ENCODE data around the gene POTEH.
"Not testable (repeated sequence)": the region's sequence is repeated elsewhere in the genome, so short reads cannot be mapped to it uniquely, and the experiment has no call there.

The POTEH gene

DNA sequence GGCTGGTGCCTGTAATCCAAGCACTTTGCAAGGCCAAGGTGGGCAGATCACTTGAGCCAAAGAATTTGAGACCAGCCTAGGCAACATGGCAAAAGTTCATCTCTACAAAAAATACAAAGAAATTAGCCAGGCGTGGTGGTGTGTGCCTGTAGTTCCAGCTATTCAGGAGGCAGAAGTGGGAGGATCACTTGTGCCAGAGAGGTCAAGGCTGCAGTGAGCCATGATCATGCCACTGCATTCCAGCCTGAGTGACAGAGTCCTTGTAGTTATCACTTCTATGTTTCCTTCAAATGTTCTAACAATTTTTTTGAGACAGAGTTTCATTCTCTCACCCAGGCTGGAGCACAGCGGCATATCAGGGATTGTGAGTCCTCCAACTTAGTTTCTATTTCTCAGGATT lies 36.6 kb upstream of the POTEH start:
- H3K36me3 ChIP-seq (replicated peaks in 1 of 2; ENCODE audit: control insufficient read depth in 2 of 2, insufficient read depth in 2 of 2, low read length in 2 of 2); DNase-seq (ENCODE audit: low spot score); H3K79me1 ChIP-seq (ENCODE audit: low read depth, low read length); H4K8ac ChIP-seq (ENCODE audit: low read depth, low read length); H2BK120ac ChIP-seq (ENCODE audit: low read depth, low read length); H3K14ac ChIP-seq (ENCODE audit: low read length); H3K9me3 ChIP-seq (replicated peaks in 1 of 2; ENCODE audit: control insufficient read depth in 2 of 2, insufficient read depth in 1 of 2, low read depth in 1 of 2, low read length in 2 of 2); H3K4ac ChIP-seq (ENCODE audit: low read length); H3K4me3 ChIP-seq (ENCODE audit: low read length in 2 of 2); H3K4me1 ChIP-seq (ENCODE audit: control insufficient read depth in 2 of 2, insufficient read depth in 1 of 2, low read depth in 1 of 2, low read length in 2 of 2); H2BK5ac ChIP-seq (ENCODE audit: low read length); H2AFZ ChIP-seq (ENCODE audit: low read length); H3K18ac ChIP-seq (ENCODE audit: low read length); H2BK12ac ChIP-seq (ENCODE audit: low read length); H3K4me2 ChIP-seq (ENCODE audit: insufficient read depth, low read length, poor library complexity, severe bottlenecking); H3K23ac ChIP-seq (ENCODE audit: low read depth, low read length, poor library complexity); H3K9ac ChIP-seq (ENCODE audit: low read depth, low read length, poor library complexity); H2AK5ac ChIP-seq (ENCODE audit: low read depth, low read length); H2BK15ac ChIP-seq (ENCODE audit: low read length); H3K27ac ChIP-seq (replicated peaks; ENCODE audit: low read length); H3K27me3 ChIP-seq (ENCODE audit: control insufficient read depth in 3 of 3, insufficient read depth in 3 of 3, low read depth in 1 of 3, low read length in 3 of 3); H4K91ac ChIP-seq (ENCODE audit: low read depth, low read length, poor library complexity): not testable (repeated sequence)
- no CpG with 5 or more reads among the region's 2 CpGs for WGBS, 2 donors (ENCODE audit: extremely low coverage in 2 of 2, insufficient read length in 2 of 2, insufficient replicate concordance in 1 of 2)

DNA sequence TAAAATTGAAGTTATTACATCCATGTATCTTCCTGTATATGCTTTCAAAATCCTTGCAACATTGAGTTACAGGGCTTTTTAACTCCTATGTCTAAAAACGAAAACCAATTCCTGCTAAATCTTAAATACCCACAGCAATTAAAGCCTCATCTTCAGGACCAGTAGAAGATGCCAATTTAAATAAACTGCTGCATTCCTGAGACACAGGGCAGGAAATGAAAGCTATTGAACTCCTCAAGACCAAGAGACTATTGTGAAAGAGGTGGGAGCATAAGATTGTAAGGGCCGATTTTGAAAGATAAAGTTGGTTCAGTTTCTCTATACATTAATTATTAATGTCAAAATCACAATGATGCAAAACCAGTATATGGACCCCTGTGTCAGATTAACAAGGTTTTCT lies 28.7 kb upstream of the POTEH start:
- not testable (repeated sequence) for H3K36me3 ChIP-seq (replicated peaks in 1 of 2; ENCODE audit: control insufficient read depth in 2 of 2, insufficient read depth in 2 of 2, low read length in 2 of 2); H2AFZ ChIP-seq (ENCODE audit: low read length); H2AK5ac ChIP-seq (ENCODE audit: low read depth, low read length); H3K4me2 ChIP-seq (ENCODE audit: insufficient read depth, low read length, poor library complexity, severe bottlenecking); H3K27ac ChIP-seq (replicated peaks; ENCODE audit: low read length); DNase-seq (ENCODE audit: low spot score); H2BK5ac ChIP-seq (ENCODE audit: low read length); H3K18ac ChIP-seq (ENCODE audit: low read length); H3K23ac ChIP-seq (ENCODE audit: low read depth, low read length, poor library complexity); H3K4me1 ChIP-seq (ENCODE audit: control insufficient read depth in 2 of 2, insufficient read depth in 1 of 2, low read depth in 1 of 2, low read length in 2 of 2); H3K4me3 ChIP-seq (ENCODE audit: low read length in 2 of 2); H4K8ac ChIP-seq (ENCODE audit: low read depth, low read length); H3K79me1 ChIP-seq (ENCODE audit: low read depth, low read length); H3K9me3 ChIP-seq (replicated peaks in 1 of 2; ENCODE audit: control insufficient read depth in 2 of 2, insufficient read depth in 1 of 2, low read depth in 1 of 2, low read length in 2 of 2); H3K14ac ChIP-seq (ENCODE audit: low read length); H2BK15ac ChIP-seq (ENCODE audit: low read length); H2BK120ac ChIP-seq (ENCODE audit: low read depth, low read length); H3K27me3 ChIP-seq (ENCODE audit: control insufficient read depth in 3 of 3, insufficient read depth in 3 of 3, low read depth in 1 of 3, low read length in 3 of 3); H2BK12ac ChIP-seq (ENCODE audit: low read length); H4K91ac ChIP-seq (ENCODE audit: low read depth, low read length, poor library complexity); H3K4ac ChIP-seq (ENCODE audit: low read length); H3K9ac ChIP-seq (ENCODE audit: low read depth, low read length, poor library complexity)
- no CpG with 5 or more reads among the region's 2 CpGs for WGBS, 2 donors (ENCODE audit: extremely low coverage in 2 of 2, insufficient read length in 2 of 2, insufficient replicate concordance in 1 of 2)

DNA sequence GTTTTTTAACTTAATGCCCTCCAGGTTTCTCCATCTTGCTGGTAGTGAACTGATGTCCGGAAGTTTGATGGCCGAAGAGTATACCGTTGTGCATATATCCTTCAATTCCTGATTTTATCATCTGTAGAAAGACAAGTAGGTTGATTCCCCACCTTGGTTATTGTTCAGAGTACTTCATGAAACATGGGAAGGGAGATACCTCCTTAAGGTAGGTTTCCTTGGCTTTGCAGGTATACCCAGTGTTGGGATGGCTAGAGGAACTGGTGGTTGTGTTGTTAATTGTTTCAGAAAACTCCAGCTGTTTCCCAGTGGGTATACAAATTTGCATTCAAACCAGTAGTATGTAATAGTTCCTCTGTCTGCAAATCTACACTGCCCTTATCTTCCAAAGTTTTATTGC lies 25.1 kb upstream of the POTEH start:
- not testable (repeated sequence) for H3K79me1 ChIP-seq (ENCODE audit: low read depth, low read length); H2BK15ac ChIP-seq (ENCODE audit: low read length); H3K9ac ChIP-seq (ENCODE audit: low read depth, low read length, poor library complexity); H2BK12ac ChIP-seq (ENCODE audit: low read length); H3K4me2 ChIP-seq (ENCODE audit: insufficient read depth, low read length, poor library complexity, severe bottlenecking); H3K27ac ChIP-seq (replicated peaks; ENCODE audit: low read length); H3K14ac ChIP-seq (ENCODE audit: low read length); H3K18ac ChIP-seq (ENCODE audit: low read length); H2AK5ac ChIP-seq (ENCODE audit: low read depth, low read length); H3K4me1 ChIP-seq (ENCODE audit: control insufficient read depth in 2 of 2, insufficient read depth in 1 of 2, low read depth in 1 of 2, low read length in 2 of 2); H3K27me3 ChIP-seq (ENCODE audit: control insufficient read depth in 3 of 3, insufficient read depth in 3 of 3, low read depth in 1 of 3, low read length in 3 of 3); DNase-seq (ENCODE audit: low spot score); H2BK120ac ChIP-seq (ENCODE audit: low read depth, low read length); H3K23ac ChIP-seq (ENCODE audit: low read depth, low read length, poor library complexity); H2BK5ac ChIP-seq (ENCODE audit: low read length); H4K8ac ChIP-seq (ENCODE audit: low read depth, low read length); H2AFZ ChIP-seq (ENCODE audit: low read length); H3K4me3 ChIP-seq (ENCODE audit: low read length in 2 of 2); H3K4ac ChIP-seq (ENCODE audit: low read length); H3K9me3 ChIP-seq (replicated peaks in 1 of 2; ENCODE audit: control insufficient read depth in 2 of 2, insufficient read depth in 1 of 2, low read depth in 1 of 2, low read length in 2 of 2); H3K36me3 ChIP-seq (replicated peaks in 1 of 2; ENCODE audit: control insufficient read depth in 2 of 2, insufficient read depth in 2 of 2, low read length in 2 of 2); H4K91ac ChIP-seq (ENCODE audit: low read depth, low read length, poor library complexity)
- no CpG with 5 or more reads among the region's 3 CpGs for WGBS, 2 donors (ENCODE audit: extremely low coverage in 2 of 2, insufficient read length in 2 of 2, insufficient replicate concordance in 1 of 2)

DNA sequence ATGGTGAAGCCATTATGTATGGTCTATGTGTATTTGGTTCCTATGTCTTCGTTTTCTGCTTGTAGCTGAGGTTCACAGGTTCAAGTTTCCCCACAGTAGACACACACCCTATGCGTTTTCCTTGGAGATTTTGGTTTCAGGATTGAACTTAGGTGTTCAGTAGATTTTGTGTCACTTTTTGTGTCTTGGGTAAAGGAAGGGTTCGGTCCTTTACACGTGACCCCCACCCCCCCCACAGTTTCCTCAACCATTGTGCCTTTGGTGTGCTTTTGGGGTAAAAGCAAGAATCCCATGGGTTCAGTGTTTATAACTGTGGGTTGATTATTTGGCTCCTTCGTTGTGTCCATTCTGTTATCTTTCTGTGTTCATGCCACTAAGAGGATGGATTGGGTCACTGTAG lies 24.3 kb upstream of the POTEH start:
- no CpG with 5 or more reads among the region's 5 CpGs for WGBS, 2 donors (ENCODE audit: extremely low coverage in 2 of 2, insufficient read length in 2 of 2, insufficient replicate concordance in 1 of 2)
- not testable (repeated sequence) for H3K18ac ChIP-seq (ENCODE audit: low read length); H2AK5ac ChIP-seq (ENCODE audit: low read depth, low read length); H3K14ac ChIP-seq (ENCODE audit: low read length); H4K91ac ChIP-seq (ENCODE audit: low read depth, low read length, poor library complexity); H2BK12ac ChIP-seq (ENCODE audit: low read length); H2BK5ac ChIP-seq (ENCODE audit: low read length); H3K4me2 ChIP-seq (ENCODE audit: insufficient read depth, low read length, poor library complexity, severe bottlenecking); H3K9me3 ChIP-seq (replicated peaks in 1 of 2; ENCODE audit: control insufficient read depth in 2 of 2, insufficient read depth in 1 of 2, low read depth in 1 of 2, low read length in 2 of 2); H3K23ac ChIP-seq (ENCODE audit: low read depth, low read length, poor library complexity); H3K4me1 ChIP-seq (ENCODE audit: control insufficient read depth in 2 of 2, insufficient read depth in 1 of 2, low read depth in 1 of 2, low read length in 2 of 2); H3K4ac ChIP-seq (ENCODE audit: low read length); H3K79me1 ChIP-seq (ENCODE audit: low read depth, low read length); H3K27me3 ChIP-seq (ENCODE audit: control insufficient read depth in 3 of 3, insufficient read depth in 3 of 3, low read depth in 1 of 3, low read length in 3 of 3); H3K27ac ChIP-seq (replicated peaks; ENCODE audit: low read length); H2BK15ac ChIP-seq (ENCODE audit: low read length); DNase-seq (ENCODE audit: low spot score); H4K8ac ChIP-seq (ENCODE audit: low read depth, low read length); H2BK120ac ChIP-seq (ENCODE audit: low read depth, low read length); H3K4me3 ChIP-seq (ENCODE audit: low read length in 2 of 2); H2AFZ ChIP-seq (ENCODE audit: low read length); H3K36me3 ChIP-seq (replicated peaks in 1 of 2; ENCODE audit: control insufficient read depth in 2 of 2, insufficient read depth in 2 of 2, low read length in 2 of 2); H3K9ac ChIP-seq (ENCODE audit: low read depth, low read length, poor library complexity)

Measured in neuronal stem cell (in vitro differentiated cells).